PC-3 (cell line): ENCODE results near the gene PPT2.

Experiments used
- CTCF ChIP-seq: fragments of 300-600 bp; sonication (generic); conservative IDR thresholded peaks from 2 replicates; pipeline ENCODE4 v1.5.1; 2017; ENCODE audit warnings: antibody characterized with exemption, low read depth, mild to moderate bottlenecking, low read length
- EZH2phosphoT487 ChIP-seq: fragments of 300-600 bp; sonication (generic); IDR thresholded peaks from 2 replicates; pipeline ENCODE4 v1.6.1; 2018; ENCODE audit warnings: mild to moderate bottlenecking, antibody characterized with exemption, low read length, borderline replicate concordance

GRCh38 chr6:32111424-32112066, 42.4 kb upstream of the PPT2 start:
- TF ChIP-seq CTCF (no peak), EZH2phosphoT487 (no peak)
